Measurements from ENCODE around the gene TCF7L1. TPM values are rescaled to one million over a fixed set of nuclear protein-coding genes. Genes with fewer than 3 reads are reported as not detected.

Gene TCF7L1
- total RNA-seq, 1 experiment from 2014 or later: 30.4 TPM

DNA sequence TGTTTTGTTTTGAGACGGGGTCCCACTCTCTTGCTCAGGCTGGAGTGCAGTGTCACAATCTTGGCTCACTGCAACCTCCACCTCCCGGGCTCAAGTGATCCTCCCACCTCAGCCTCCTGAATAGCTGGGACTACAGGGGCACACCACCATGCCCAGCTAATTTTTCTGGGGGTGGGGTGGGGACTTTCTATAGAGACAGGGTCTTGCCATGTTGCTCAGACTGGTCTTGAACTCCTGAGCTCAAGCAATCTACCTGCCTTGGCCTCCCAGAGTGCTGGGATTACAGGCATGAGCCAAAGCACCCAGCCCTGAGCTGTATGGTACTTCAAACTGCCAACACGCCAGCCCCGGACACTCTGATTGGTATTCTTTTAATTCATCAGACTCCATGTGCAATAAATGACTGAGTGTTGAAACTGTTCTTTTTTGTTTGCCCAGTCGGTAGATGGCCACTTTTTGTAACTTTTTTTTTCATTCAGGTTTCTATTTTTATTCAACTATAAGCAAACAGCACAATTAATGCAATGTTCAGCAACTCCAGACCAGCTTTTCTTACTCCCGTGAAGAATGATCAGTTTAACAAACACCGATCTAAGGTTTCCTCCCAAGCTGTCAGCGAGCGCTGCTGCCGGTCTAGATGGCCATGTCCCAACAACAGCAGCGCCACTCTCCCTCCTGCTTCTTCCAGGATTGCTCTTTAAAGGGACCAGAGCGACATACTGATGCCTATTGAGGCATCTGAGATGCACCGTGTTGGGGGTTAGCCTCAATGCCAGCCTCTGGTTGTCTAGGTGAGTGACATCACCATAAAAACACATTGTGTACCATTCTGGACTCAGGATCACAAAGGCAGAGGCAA, 207.1 kb downstream of the TCF7L1 start:
- ChIA-PET CTCF (no interaction called here), POLR2A (interaction anchor here (0.6 kb wide), 1 partner anchor 181 kb away, joined by 8 read pairs; no protein-coding TSS in a partner anchor)
- ATAC-seq: peak; percentile 47; the same call in 1 of the 2 replicates

DNA sequence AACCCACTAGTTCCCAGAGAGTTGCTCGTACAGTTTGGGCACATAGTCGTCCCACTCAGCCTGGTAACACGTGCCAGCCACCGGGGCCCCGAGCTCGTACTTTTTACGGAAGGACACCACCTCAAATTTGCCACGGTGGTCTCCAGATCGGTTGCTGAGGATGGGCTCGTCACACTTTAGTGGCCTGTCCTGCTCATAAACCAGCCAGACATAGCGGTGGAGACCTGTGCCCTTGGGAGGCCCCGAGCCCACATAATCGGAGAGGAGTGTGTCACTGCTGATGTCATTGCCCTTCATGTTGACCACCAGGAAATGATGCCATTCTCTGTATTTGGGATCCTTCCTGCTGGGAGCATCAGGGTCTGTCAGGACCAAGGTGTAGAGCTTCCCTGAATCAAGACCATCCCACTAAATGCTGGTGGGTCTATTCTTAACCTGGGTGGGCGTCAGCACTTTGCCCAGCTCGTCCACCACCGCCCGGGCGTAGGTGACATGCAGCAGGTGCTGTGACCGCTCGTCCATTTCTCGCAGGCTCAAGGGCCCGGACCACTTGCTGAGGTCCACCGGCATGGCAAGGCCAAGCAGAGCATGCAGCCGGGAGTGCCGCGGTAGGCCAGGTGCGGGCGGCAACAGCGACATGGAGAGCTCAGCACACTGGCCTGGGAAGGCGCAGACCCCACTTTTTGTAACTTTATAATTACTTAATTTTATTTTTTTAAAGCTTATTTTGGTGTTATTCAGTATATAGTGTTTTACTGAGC, 208.3 kb downstream of the TCF7L1 start:
- no TSS peak for BruUV-seq (replicated peaks)
- in situ Hi-C loops (cut with HindIII; ENCODE audit: low pct_unique_long_range_greater_than_20kb, low sequenced_read_pairs) (no loop called here), intact Hi-C loops (cut with micrococcal nuclease; ENCODE audit: unreplicated experiment) (no loop called here)
- no peaks in the 10 kb centered on the region for H3K27me3 ChIP-seq (ENCODE audit: control insufficient read depth, insufficient read depth, low read length)
- DNase-seq (ENCODE audit: low read depth, low spot score): no peak
- no peak for TF ChIP-seq SIN3A (IDR thresholded peaks at IDR 0.05; ENCODE audit: borderline replicate concordance, insufficient read depth, low read depth, low read length)
- TF ChIP-seq, protein P1, sequence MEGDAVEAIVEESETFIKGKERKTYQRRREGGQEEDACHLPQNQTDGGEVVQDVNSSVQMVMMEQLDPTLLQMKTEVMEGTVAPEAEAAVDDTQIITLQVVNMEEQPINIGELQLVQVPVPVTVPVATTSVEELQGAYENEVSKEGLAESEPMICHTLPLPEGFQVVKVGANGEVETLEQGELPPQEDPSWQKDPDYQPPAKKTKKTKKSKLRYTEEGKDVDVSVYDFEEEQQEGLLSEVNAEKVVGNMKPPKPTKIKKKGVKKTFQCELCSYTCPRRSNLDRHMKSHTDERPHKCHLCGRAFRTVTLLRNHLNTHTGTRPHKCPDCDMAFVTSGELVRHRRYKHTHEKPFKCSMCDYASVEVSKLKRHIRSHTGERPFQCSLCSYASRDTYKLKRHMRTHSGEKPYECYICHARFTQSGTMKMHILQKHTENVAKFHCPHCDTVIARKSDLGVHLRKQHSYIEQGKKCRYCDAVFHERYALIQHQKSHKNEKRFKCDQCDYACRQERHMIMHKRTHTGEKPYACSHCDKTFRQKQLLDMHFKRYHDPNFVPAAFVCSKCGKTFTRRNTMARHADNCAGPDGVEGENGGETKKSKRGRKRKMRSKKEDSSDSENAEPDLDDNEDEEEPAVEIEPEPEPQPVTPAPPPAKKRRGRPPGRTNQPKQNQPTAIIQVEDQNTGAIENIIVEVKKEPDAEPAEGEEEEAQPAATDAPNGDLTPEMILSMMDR (IDR thresholded peaks at IDR 0.05): no peak
- no peak for TF ChIP-seq POLR2AphosphoS5 (IDR thresholded peaks at IDR 0.05; ENCODE audit: low read depth, low read length)
- TF ChIP-seq REST (IDR thresholded peaks at IDR 0.05; ENCODE audit: insufficient read depth in 1 of 2, low read depth in 2 of 2, low read length in 1 of 2): no peak
- no peak for TF ChIP-seq TCF7L2 (IDR thresholded peaks at IDR 0.05; ENCODE audit: low read depth, low read length)
- no peaks in the 10 kb centered on the region for H3K36me3 ChIP-seq (ENCODE audit: control insufficient read depth, insufficient read depth, low read length)
- no peaks in the 10 kb centered on the region for H3K9me3 ChIP-seq (ENCODE audit: control insufficient read depth, insufficient read depth, low read depth, low read length)
- CTCF ChIA-PET: no interaction called here
- ATAC-seq: no peak
- H3K27ac ChIP-seq (ENCODE audit: low read length): no peak overlapping the region
- H3K4me3 ChIP-seq (ENCODE audit: low read depth in 2 of 2, low read length in 2 of 2): no peak overlapping the region
- POLR2A ChIA-PET: no interaction called here
- no peaks in the 10 kb centered on the region for H3K4me1 ChIP-seq (ENCODE audit: control insufficient read depth, insufficient read depth, low read length)

More for the DNA sequence above, 207.1 kb downstream of the TCF7L1 start:
- intact Hi-C loops (cut with micrococcal nuclease; ENCODE audit: unreplicated experiment): no loop called here
- Histone ChIP-seq H3K9me3 (ENCODE audit: control insufficient read depth, insufficient read depth, low read depth, low read length) (no peaks in the 10 kb centered on the region), H3K4me1 (ENCODE audit: control insufficient read depth, insufficient read depth, low read length) (no peaks in the 10 kb centered on the region), H3K4me3 (ENCODE audit: low read depth in 2 of 2, low read length in 2 of 2) (no peak overlapping the region), H3K27ac (ENCODE audit: low read length) (no peak overlapping the region), H3K27me3 (ENCODE audit: control insufficient read depth, insufficient read depth, low read length) (no peaks in the 10 kb centered on the region), H3K36me3 (ENCODE audit: control insufficient read depth, insufficient read depth, low read length) (no peaks in the 10 kb centered on the region)
- no TSS peak for BruUV-seq (replicated peaks)
- TF ChIP-seq SIN3A (IDR thresholded peaks at IDR 0.05; ENCODE audit: borderline replicate concordance, insufficient read depth, low read depth, low read length) (no peak), POLR2AphosphoS5 (IDR thresholded peaks at IDR 0.05; ENCODE audit: low read depth, low read length) (no peak), TCF7L2 (IDR thresholded peaks at IDR 0.05; ENCODE audit: low read depth, low read length) (no peak), REST (IDR thresholded peaks at IDR 0.05; ENCODE audit: insufficient read depth in 1 of 2, low read depth in 2 of 2, low read length in 1 of 2) (no peak)
- TF ChIP-seq, protein P1 (IDR thresholded peaks at IDR 0.05): no peak
- DNase-seq (ENCODE audit: low read depth, low spot score): no peak
- in situ Hi-C loops (cut with HindIII; ENCODE audit: low pct_unique_long_range_greater_than_20kb, low sequenced_read_pairs): no loop called here

All from Panc1 (cell line).